SK-N-SH (cell line): ENCODE results near the gene ME1.
"Not testable (repeated sequence)": the region's sequence is repeated elsewhere in the genome, so short reads cannot be mapped to it uniquely, and the experiment has no call there.

ENCODE experiments used
- EP300 ChIP-seq, 2 experiments: IDR thresholded peaks; 2 replicates each; pipeline versions ENCODE4 v1.4.0 to v1.6.1; 2012; ENCODE audit warnings: borderline replicate concordance in 1 of 2, low read depth in 1 of 2, low read length in 1 of 2
- FOXJ3 ChIP-seq: sonication (generic); formaldehyde crosslinking; IDR thresholded peaks from 2 replicates; pipeline ENCODE4 v1.5.1; 2020; ENCODE audit warnings: mild to moderate bottlenecking, missing genetic modification reagents
- GABPA ChIP-seq: IDR thresholded peaks from 2 replicates; pipeline ENCODE4 v1.4.0; 2012; ENCODE audit warnings: low read depth, mild to moderate bottlenecking
- JUND ChIP-seq: IDR thresholded peaks from 2 replicates; pipeline ENCODE4 v1.4.0; 2012
- MXI1 ChIP-seq: IDR thresholded peaks from 2 replicates; pipeline ENCODE4 v1.6.1; 2012; ENCODE audit warnings: mild to moderate bottlenecking, low read depth, low read length, improper control_type of control experiment
- NRF1 ChIP-seq: IDR thresholded peaks from 2 replicates; pipeline ENCODE4 v1.6.1; 2012; ENCODE audit warnings: low read depth, mild to moderate bottlenecking, low read length
- POLR2AphosphoS5 ChIP-seq: IDR thresholded peaks from 2 replicates; pipeline ENCODE4 v1.6.1; 2012; ENCODE audit warnings: low read depth, low read length
- RAD21 ChIP-seq: IDR thresholded peaks from 2 replicates; pipeline ENCODE4 v1.6.1; 2012; ENCODE audit warnings: mild to moderate bottlenecking, low read length
- RFX5 ChIP-seq: IDR thresholded peaks from 2 replicates; pipeline ENCODE4 v1.6.1; 2012; ENCODE audit warnings: mild to moderate bottlenecking, improper control_type of control experiment, low read length
- RXRA ChIP-seq: IDR thresholded peaks from 2 replicates; pipeline ENCODE4 v1.4.0; 2012; ENCODE audit warnings: low read depth, mild to moderate bottlenecking, borderline replicate concordance
- SIN3A ChIP-seq: IDR thresholded peaks from 2 replicates; pipeline ENCODE4 v1.6.1; 2012; ENCODE audit warnings: low read depth, mild to moderate bottlenecking, low read length, moderate library complexity, borderline replicate concordance
- YY1 ChIP-seq: IDR thresholded peaks from 2 replicates; pipeline ENCODE4 v1.4.0; 2012; ENCODE audit warnings: low read depth, mild to moderate bottlenecking
- TF ChIP-seq, protein P1 (sequence below): fragments of 200-600 bp; sonication (generic); IDR thresholded peaks from 2 replicates; pipeline ENCODE4 v1.6.1; 2017; ENCODE audit warnings: antibody characterized with exemption, mild to moderate bottlenecking, moderate library complexity
- TF ChIP-seq, protein P2 (sequence below): IDR thresholded peaks from 2 replicates; pipeline ENCODE4 v1.4.0; 2012; ENCODE audit warnings: low read depth

- TF ChIP-seq, protein P1, sequence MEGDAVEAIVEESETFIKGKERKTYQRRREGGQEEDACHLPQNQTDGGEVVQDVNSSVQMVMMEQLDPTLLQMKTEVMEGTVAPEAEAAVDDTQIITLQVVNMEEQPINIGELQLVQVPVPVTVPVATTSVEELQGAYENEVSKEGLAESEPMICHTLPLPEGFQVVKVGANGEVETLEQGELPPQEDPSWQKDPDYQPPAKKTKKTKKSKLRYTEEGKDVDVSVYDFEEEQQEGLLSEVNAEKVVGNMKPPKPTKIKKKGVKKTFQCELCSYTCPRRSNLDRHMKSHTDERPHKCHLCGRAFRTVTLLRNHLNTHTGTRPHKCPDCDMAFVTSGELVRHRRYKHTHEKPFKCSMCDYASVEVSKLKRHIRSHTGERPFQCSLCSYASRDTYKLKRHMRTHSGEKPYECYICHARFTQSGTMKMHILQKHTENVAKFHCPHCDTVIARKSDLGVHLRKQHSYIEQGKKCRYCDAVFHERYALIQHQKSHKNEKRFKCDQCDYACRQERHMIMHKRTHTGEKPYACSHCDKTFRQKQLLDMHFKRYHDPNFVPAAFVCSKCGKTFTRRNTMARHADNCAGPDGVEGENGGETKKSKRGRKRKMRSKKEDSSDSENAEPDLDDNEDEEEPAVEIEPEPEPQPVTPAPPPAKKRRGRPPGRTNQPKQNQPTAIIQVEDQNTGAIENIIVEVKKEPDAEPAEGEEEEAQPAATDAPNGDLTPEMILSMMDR = not testable (repeated sequence)
- TF ChIP-seq RFX5; YY1; MXI1; SIN3A; GABPA; RAD21; JUND; NRF1; POLR2AphosphoS5; FOXJ3 (CRISPR knock-in tag); EP300 (IDR thresholded peaks at IDR 0.05; ENCODE audit: borderline replicate concordance in 1 of 2, low read depth in 1 of 2, low read length in 1 of 2); RXRA: not testable (repeated sequence)
- TF ChIP-seq, protein P2, sequence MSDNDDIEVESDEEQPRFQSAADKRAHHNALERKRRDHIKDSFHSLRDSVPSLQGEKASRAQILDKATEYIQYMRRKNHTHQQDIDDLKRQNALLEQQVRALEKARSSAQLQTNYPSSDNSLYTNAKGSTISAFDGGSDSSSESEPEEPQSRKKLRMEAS = not testable (repeated sequence)
Measured at GRCh38 chr6:83362349-83362748, 68.5 kb downstream of the ME1 start.
